Measurements from ENCODE around the gene ZNF219. TPM values are rescaled to one million over a fixed set of nuclear protein-coding genes. Genes with fewer than 3 reads are reported as not detected.

Gene ZNF219
- total and polyA plus RNA-seq, 10 of the 15 experiments (the other 5 are each of a cell fraction or from before 2014, with no cell fraction given): 0.16 to 6.4 (median 1.9) TPM

GRCh38 chr14:21101802-21102413, 3.5 kb upstream of the ZNF219 start:
- BruUV-seq (replicated peaks): no TSS peak
- no peaks in the 10 kb centered on the region for H3K9me3 ChIP-seq (replicated peaks; ENCODE audit: control insufficient read depth, insufficient read depth, low read length)
- H3K27me3 ChIP-seq (replicated peaks in 1 of 2; ENCODE audit: control insufficient read depth in 2 of 2, insufficient read depth in 2 of 2, low read length in 1 of 2): peaks cover 2 to 3% of the 10 kb centered on the region in 2 experiments; a peak in 2 of 4 replicates
- no peaks in the 10 kb centered on the region; the same call in 1 of the 2 replicates for H3K79me2 ChIP-seq (ENCODE audit: control insufficient read depth, insufficient read depth, low read length)
- POLR2A ChIA-PET: interaction anchor here (1.1 to 1.5 kb wide), 2 partner anchors 9 to 457 kb away, joined by 3 to 4 read pairs; no protein-coding TSS in a partner anchor
- intact Hi-C loops (cut with micrococcal nuclease; ENCODE audit: unreplicated experiment) (loop anchor here (5.0 kb wide), 1 partner anchor 760 kb away; the partner anchor contains the start of gene PARP2), in situ Hi-C loops (cut with MboI) (loop anchor here (5.0 kb wide), 1 partner anchor 85 kb away; no protein-coding TSS in a partner anchor)
- no peaks in the 10 kb centered on the region for H4K20me1 ChIP-seq (ENCODE audit: control insufficient read depth, insufficient read depth)
- H2AFZ ChIP-seq (ENCODE audit: control insufficient read depth, low read depth, low read length): no peak overlapping the region
- H3K36me3 ChIP-seq (ENCODE audit: control insufficient read depth in 2 of 2, insufficient read depth in 2 of 2, low read length in 1 of 2): no peaks in the 10 kb centered on the region
- H3K9ac ChIP-seq (ENCODE audit: control insufficient read depth, insufficient read depth, low read length): no peak overlapping the region
- CTCF ChIA-PET: interaction anchor here (0.7 to 10.6 kb wide), 9 partner anchors 7 to 378 kb away, joined by 3 to 253 read pairs (median 61); partner anchors contain the start of genes ARHGEF40 and SLC39A2
- 62% methylated on average over 8 of the region's 8 CpGs for WGBS (ENCODE audit: insufficient coverage, insufficient replicate concordance, low lambda C conversion rate, missing lambda C conversion rate)
- no peak overlapping the region for H3K27ac ChIP-seq (ENCODE audit: control insufficient read depth, insufficient read depth)
- H3K4me1 ChIP-seq (ENCODE audit: control insufficient read depth, insufficient read depth, low read length): peaks cover 12% of the 10 kb centered on the region
- no peak for ATAC-seq
- TF ChIP-seq REST (IDR thresholded peaks at IDR 0.05; ENCODE audit: low read depth, low read length) (no peak), SMC3 (IDR thresholded peaks at IDR 0.05; ENCODE audit: borderline replicate concordance, low read length) (no peak), ZNF687 (IDR thresholded peaks at IDR 0.05) (no peak), NBN (IDR thresholded peaks at IDR 0.05) (no peak), SRF (IDR thresholded peaks at IDR 0.05; ENCODE audit: low read depth in 2 of 2, low read length in 2 of 2) (no peak), USF2 (IDR thresholded peaks at IDR 0.05; ENCODE audit: borderline replicate concordance, low read depth, low read length) (no peak), SP1 (IDR thresholded peaks at IDR 0.05; ENCODE audit: low read depth, low read length) (no peak)
- DNase-seq (ENCODE audit: low read depth, low spot score): no peak
- H3K4me2 ChIP-seq (ENCODE audit: control insufficient read depth, insufficient read depth): no peak overlapping the region
- SMC1A ChIA-PET (ENCODE audit: uncharacterized antibody, unreplicated experiment): interaction anchor here (1.4 to 7.8 kb wide), 2 partner anchors 9 to 88 kb away, joined by 7 to 99 read pairs; no protein-coding TSS in a partner anchor
- RAD21 ChIA-PET (ENCODE audit: unreplicated experiment): interaction anchor here (0.8 to 5.4 kb wide), 5 partner anchors 9 to 94 kb away, joined by 6 to 55 read pairs (median 42); partner anchors contain the start of gene ARHGEF40
- H3K4me3 ChIP-seq: no peak overlapping the region
- FAIRE-seq: no peak
